ENCODE results near the gene TMEM223. TPM values are rescaled to one million over a fixed set of nuclear protein-coding genes. Genes with fewer than 3 reads are reported as not detected.
A peak's percentile ranks its signal among the peaks of the same experiment; 100 is the strongest.
"Not testable (repeated sequence)": the region's sequence is repeated elsewhere in the genome, so short reads cannot be mapped to it uniquely, and the experiment has no call there.

The TMEM223 gene
- total RNA-seq, 1 donor, result 14.7 TPM

DNA sequence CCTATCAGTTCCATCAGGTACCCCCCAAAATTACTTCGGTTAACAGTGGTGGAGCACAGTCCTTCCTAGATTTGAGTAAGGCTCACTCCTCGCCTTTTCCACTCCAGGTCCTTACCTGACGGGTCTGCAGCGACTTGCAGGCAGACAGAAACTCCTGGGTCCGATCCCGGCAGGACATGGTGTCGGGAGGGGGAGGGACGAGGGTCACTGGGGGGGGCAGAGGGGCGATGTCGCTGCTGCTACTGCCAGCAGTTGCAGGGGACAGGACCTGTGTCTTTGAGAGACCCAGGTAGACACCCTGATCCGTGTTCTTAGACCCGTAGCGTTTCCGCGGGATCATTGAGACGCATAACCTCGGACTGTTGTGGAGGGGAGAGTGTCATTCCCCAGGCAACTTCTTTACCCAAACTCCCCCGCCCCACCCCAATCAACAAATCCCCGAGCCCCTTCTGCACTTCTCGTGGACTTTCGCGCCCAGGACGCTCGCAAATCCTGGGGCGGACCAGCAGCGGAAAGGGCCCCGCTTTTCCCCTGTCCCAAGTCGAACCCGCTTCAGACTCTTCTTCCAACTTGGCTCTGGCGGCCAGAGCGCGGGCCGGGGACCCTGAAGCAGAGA lies 39.2 kb upstream of the TMEM223 start:
- DNase-seq (ENCODE audit: low read depth), result no peak
- TF ChIP-seq, protein P1, sequence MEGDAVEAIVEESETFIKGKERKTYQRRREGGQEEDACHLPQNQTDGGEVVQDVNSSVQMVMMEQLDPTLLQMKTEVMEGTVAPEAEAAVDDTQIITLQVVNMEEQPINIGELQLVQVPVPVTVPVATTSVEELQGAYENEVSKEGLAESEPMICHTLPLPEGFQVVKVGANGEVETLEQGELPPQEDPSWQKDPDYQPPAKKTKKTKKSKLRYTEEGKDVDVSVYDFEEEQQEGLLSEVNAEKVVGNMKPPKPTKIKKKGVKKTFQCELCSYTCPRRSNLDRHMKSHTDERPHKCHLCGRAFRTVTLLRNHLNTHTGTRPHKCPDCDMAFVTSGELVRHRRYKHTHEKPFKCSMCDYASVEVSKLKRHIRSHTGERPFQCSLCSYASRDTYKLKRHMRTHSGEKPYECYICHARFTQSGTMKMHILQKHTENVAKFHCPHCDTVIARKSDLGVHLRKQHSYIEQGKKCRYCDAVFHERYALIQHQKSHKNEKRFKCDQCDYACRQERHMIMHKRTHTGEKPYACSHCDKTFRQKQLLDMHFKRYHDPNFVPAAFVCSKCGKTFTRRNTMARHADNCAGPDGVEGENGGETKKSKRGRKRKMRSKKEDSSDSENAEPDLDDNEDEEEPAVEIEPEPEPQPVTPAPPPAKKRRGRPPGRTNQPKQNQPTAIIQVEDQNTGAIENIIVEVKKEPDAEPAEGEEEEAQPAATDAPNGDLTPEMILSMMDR (IDR thresholded peaks at IDR 0.05; ENCODE audit: insufficient read depth, low read depth, low read length), result no peak
- H3K4me3 ChIP-seq (ENCODE audit: low read depth, low read length), result peak overlapping the region; percentile 94

DNA sequence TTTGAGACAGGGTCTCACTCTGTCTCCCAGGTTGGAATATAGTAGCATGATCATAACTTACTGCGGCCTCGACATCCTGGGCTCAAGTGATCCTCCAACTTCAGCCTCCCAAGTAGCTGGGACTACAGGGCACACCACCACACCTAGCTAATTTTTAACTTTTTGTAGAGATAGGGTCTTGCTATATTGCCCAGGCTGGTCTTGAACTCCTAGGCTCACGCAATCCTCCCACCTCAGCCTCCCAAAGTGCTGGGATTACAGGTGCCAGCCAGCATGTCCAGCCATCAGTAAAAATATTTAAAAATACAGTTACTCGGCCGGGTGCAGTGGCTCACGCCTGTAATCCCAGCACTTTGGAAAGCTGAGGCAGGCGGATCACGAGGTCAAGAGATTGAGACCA lies 36.3 kb upstream of the TMEM223 start:
- not testable (repeated sequence) for H3K4me3 ChIP-seq (ENCODE audit: low read depth, low read length)

DNA sequence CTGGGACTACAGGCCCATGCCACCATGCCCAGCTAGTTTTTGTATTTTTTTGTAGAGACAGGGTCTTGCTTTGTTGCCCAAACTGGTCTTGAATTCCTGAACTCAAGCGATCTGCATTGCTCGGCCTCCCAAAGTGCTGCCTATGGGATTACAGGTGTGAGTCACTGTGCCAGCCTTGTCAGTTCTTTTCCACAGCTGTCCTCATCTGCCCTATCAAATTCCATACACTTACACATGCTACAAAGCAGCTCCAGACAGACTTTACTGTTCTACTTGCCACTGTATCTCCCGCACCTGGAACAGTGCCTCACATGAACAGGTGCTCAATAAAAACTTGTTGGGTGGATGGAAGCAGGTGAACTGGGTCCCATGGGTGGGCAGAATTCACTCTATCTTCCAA lies 31.9 kb upstream of the TMEM223 start:
- TF ChIP-seq, protein P1 (IDR thresholded peaks at IDR 0.05; ENCODE audit: insufficient read depth, low read depth, low read length), result no peak
- no peak overlapping the region for H3K4me3 ChIP-seq (ENCODE audit: low read depth, low read length)
- DNase-seq (ENCODE audit: low read depth), result no peak

More for the DNA sequence above, 36.3 kb upstream of the TMEM223 start:
- DNase-seq (ENCODE audit: low read depth), result not testable (repeated sequence)

DNA sequence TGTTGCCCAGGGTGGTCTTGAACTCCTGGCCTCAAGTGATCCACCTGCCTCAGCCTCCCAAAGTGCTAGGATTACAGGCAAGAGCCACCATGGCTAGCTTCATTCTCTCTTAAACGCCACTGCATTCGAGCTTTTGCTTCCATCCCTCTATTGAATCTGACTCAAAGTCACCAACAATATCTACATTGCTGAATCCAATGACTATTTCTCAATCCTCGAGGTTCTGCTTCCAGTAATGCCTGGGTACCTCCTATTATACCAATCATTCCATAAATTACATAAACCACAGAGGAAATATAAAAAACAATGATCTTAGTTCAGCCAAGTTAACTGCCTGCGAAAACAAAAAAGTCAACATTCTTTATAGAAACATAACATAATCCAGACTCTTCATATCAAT lies 25.3 kb upstream of the TMEM223 start:
- no peak overlapping the region for H3K4me3 ChIP-seq (ENCODE audit: low read depth, low read length)
- DNase-seq (ENCODE audit: low read depth), result no peak
- TF ChIP-seq, protein P1 (IDR thresholded peaks at IDR 0.05; ENCODE audit: insufficient read depth, low read depth, low read length), result no peak

DNA sequence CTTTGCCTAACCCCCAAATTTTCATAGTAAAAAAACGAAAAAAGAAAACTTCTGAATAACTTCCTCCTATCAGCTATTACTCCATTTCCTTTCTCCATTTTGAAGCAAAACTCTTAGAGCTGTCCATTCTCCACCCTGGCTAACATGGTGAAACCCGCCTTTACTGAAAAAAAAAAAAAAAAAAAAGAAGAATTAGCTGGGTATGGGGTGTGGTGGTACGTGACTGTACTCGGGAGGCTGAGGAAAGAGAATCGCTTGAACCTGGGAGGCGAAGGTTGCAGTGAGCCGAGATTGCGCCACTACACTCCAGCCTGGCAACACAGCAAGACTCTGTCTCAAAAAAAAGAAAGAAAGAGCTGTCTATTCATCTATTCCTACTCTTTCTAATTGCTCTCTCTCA lies 24.8 kb upstream of the TMEM223 start:
- no peak overlapping the region for H3K4me3 ChIP-seq (ENCODE audit: low read depth, low read length)
- no peak for DNase-seq (ENCODE audit: low read depth)
- TF ChIP-seq, protein P1 (IDR thresholded peaks at IDR 0.05; ENCODE audit: insufficient read depth, low read depth, low read length), result no peak

DNA sequence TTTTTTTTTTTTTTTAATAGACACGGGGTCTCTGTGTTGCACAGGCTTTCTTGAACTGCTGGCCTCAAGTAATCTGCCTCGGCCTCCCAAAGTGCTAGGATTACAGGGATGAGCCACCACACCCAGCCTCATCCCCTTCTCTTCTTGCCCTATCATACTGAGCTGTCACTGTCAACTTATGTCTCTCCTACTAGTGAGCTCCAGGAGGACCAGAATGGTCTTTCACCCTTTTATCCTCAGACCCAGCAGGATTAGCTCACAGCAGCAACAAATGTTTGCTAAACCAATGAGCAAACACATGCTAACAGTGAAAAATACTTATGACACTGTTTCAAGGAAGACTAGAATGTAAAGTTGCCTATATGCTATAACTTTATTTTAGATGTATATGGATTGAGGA lies 19.9 kb upstream of the TMEM223 start:
- DNase-seq (ENCODE audit: low read depth), result no peak
- TF ChIP-seq, protein P1 (IDR thresholded peaks at IDR 0.05; ENCODE audit: insufficient read depth, low read depth, low read length), result no peak
- no peak overlapping the region for H3K4me3 ChIP-seq (ENCODE audit: low read depth, low read length)

DNA sequence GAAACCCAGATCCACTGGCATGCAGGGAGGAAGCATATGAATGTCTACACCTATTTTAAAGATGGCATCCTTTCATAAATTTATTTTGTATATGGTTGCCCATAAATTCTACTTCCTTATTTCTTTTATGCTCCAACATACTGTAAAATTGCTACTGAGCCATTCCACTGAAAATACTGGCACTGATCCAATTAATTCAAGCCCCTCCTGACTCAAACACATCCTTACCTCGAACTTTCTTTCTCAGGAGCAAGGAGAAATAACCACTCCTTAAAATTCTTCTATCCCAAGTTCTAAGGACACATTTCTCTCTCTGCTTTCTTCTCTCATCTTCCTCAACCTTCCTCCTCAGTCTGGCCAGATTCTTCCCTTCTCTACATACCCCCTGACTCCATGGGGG lies 18.9 kb upstream of the TMEM223 start:
- DNase-seq (ENCODE audit: low read depth), result no peak
- TF ChIP-seq, protein P1 (IDR thresholded peaks at IDR 0.05; ENCODE audit: insufficient read depth, low read depth, low read length), result no peak
- H3K4me3 ChIP-seq (ENCODE audit: low read depth, low read length), result no peak overlapping the region

All from fibroblast of villous mesenchyme (primary cell).